HTERT RPE-1 (cell line): ENCODE results near the gene PRSS12.
"Not testable (repeated sequence)": the region's sequence is repeated elsewhere in the genome, so short reads cannot be mapped to it uniquely, and the experiment has no call there.

Source experiments
- in situ Hi-C: fragments of 300-500 bp; cut with MboI; formaldehyde crosslinking; loops from 4 replicates; pipeline ENCODE4 v1.14.3; 2020; ENCODE audit warnings: low sequenced_read_pairs

The PRSS12 gene

GRCh38 chr4:118327554-118328241 lies 25.1 kb downstream of the PRSS12 start:
- in situ Hi-C loops = no loop called here

- in situ Hi-C loops = no loop called here
Measured at GRCh38 chr4:118326585-118326984, 26.2 kb downstream of the PRSS12 start.

- in situ Hi-C loops = no loop called here
Measured at GRCh38 chr4:118325431-118325830, 27.4 kb downstream of the PRSS12 start.

GRCh38 chr4:118322831-118323502 lies 29.8 kb downstream of the PRSS12 start:
- in situ Hi-C loops = no loop called here

- in situ Hi-C loops = no loop called here
Measured at GRCh38 chr4:118318931-118319330, 33.9 kb downstream of the PRSS12 start.

- in situ Hi-C loops = no loop called here
Measured at GRCh38 chr4:118317691-118318090, 35.1 kb downstream of the PRSS12 start.

- in situ Hi-C loops = no loop called here
Measured at GRCh38 chr4:118314221-118314620, 38.6 kb downstream of the PRSS12 start.

- in situ Hi-C loops = no loop called here
Measured at GRCh38 chr4:118313098-118313497, 39.7 kb downstream of the PRSS12 start.

GRCh38 chr4:118308306-118309030 lies 44.3 kb downstream of the PRSS12 start:
- in situ Hi-C loops = no loop called here

- in situ Hi-C loops = no loop called here
Measured at GRCh38 chr4:118307643-118308042, 45.2 kb downstream of the PRSS12 start.

GRCh38 chr4:118299619-118300018 lies 53.2 kb downstream of the PRSS12 start:
- in situ Hi-C loops = not testable (repeated sequence)

GRCh38 chr4:118296729-118297128 lies 56.1 kb downstream of the PRSS12 start:
- in situ Hi-C loops = no loop called here

GRCh38 chr4:118290951-118291350 lies 61.9 kb downstream of the PRSS12 start:
- in situ Hi-C loops = no loop called here

GRCh38 chr4:118289794-118290193 lies 63.0 kb downstream of the PRSS12 start:
- in situ Hi-C loops = no loop called here

GRCh38 chr4:118287711-118288451 lies 64.9 kb downstream of the PRSS12 start:
- in situ Hi-C loops = no loop called here

- in situ Hi-C loops = no loop called here
Measured at GRCh38 chr4:118286685-118287084, 66.1 kb downstream of the PRSS12 start.

GRCh38 chr4:118285931-118286330 lies 66.9 kb downstream of the PRSS12 start:
- in situ Hi-C loops = no loop called here

GRCh38 chr4:118284169-118284568 lies 68.6 kb downstream of the PRSS12 start:
- in situ Hi-C loops = no loop called here

GRCh38 chr4:118282692-118283091 lies 70.1 kb downstream of the PRSS12 start:
- in situ Hi-C loops = no loop called here

- in situ Hi-C loops = no loop called here
Measured at GRCh38 chr4:118281611-118282442, 71.0 kb downstream of the PRSS12 start.
